Central memory CD8-positive, alpha-beta T cell (primary cell): ENCODE data around the gene ST6GAL2.

Experiments
- ATAC-seq: fragments of 150-1000 bp; cut with Tn5 transposase; replicated peaks from 2 replicates; pipeline ENCODE4 v1.10.0; 2022; ENCODE audit warnings: mild to moderate bottlenecking, moderate FRiP score, moderate number of reproducible peaks; ENCODE audit not compliant: poor library complexity, severe bottlenecking; ENCODE audit errors: extremely low read depth
- DNase-seq, 2 donors: peaks; one replicate each; pipeline ENCODE4 v3.0.0; 2021; ENCODE audit warnings: low spot score in 2 of 2
- H3K27ac Mint-ChIP-seq: one replicate; pipeline ENCODE4 v1.8.0; 2022; ENCODE audit warnings: low read depth, mild to moderate bottlenecking, moderate library complexity, mixed read lengths
- H3K27me3 Mint-ChIP-seq: one replicate; pipeline ENCODE4 v1.8.0; 2022; ENCODE audit warnings: mixed read lengths
- H3K36me3 Mint-ChIP-seq: one replicate; pipeline ENCODE4 v1.8.0; 2022; ENCODE audit warnings: mild to moderate bottlenecking, moderate library complexity, mixed read lengths; ENCODE audit not compliant: insufficient read depth
- H3K4me1 Mint-ChIP-seq: one replicate; pipeline ENCODE4 v1.8.0; 2022; ENCODE audit warnings: mixed read lengths
- H3K4me3 Mint-ChIP-seq: one replicate; pipeline ENCODE4 v1.8.0; 2022; ENCODE audit warnings: mild to moderate bottlenecking, moderate library complexity, mixed read lengths
- H3K9me3 Mint-ChIP-seq: one replicate; pipeline ENCODE4 v1.8.0; 2022; ENCODE audit warnings: mixed read lengths

Gene ST6GAL2

DNA sequence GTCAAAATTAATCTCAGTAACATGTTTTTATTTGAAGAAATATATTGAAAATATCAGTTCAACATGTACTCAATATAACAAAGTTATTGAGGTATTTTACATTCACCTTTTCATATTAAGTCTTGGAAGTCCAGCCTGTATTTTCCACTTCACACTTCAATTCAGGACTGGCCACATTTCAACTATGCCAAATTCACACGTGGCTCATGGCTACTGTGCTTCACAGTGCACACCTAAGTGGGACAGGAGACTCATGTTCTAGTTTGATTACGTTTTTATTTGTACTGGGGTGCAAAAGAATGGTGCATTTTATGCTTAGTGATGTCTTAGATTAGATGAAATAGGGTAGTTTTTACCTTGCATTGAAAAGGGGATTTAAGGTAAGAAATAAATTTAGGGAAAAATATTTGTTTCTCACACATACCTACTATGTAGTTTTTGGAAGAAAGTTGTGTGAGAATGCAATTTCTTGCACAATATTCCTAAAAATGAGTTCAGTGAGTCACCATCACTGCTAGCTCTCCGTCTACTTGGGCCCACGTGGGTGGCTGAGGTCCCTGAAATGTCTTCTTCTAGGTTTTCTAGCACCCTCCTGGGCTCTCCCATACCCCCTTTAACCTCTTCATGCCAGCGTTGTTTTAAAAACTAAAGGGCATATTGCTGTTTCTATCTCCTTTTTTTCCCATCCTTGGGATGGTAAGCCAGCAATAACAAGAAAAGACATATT is 87.0 kb downstream of the ST6GAL2 start:
- DNase-seq (no peak), ATAC-seq (no peak)
- no peak overlapping the region for H3K27ac Mint-ChIP-seq
- peaks cover 5% of the 10 kb centered on the region for H3K9me3 Mint-ChIP-seq
- H3K36me3 Mint-ChIP-seq, result no peaks in the 10 kb centered on the region
- no peak overlapping the region for H3K4me3 Mint-ChIP-seq
- H3K4me1 Mint-ChIP-seq, result no peaks in the 10 kb centered on the region
- no peaks in the 10 kb centered on the region for H3K27me3 Mint-ChIP-seq

DNA sequence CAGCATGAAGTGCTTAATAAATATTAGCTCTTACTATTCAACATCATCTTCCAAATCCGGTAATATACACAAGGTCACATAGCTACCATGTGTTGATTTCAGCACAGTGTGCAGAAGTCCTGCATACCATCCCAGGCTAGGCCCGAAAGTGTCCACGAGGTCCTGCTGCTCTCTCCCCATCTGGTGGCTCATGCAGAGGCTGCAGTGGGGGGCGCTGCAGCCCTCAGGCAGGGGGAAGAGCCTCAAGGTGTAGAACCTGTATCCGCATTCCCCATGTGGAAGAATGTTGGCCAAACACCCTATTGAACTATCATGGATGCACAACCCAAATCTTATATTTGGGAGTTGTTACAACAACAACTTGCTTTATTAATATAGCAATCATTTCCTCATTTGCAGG is 88.5 kb downstream of the ST6GAL2 start:
- Mint-ChIP-seq H3K36me3 (no peaks in the 10 kb centered on the region), H3K9me3 (peaks cover 9% of the 10 kb centered on the region), H3K27ac (no peak overlapping the region), H3K4me3 (no peak overlapping the region), H3K27me3 (no peaks in the 10 kb centered on the region), H3K4me1 (no peaks in the 10 kb centered on the region)
- no peak for ATAC-seq
- no peak for DNase-seq

DNA sequence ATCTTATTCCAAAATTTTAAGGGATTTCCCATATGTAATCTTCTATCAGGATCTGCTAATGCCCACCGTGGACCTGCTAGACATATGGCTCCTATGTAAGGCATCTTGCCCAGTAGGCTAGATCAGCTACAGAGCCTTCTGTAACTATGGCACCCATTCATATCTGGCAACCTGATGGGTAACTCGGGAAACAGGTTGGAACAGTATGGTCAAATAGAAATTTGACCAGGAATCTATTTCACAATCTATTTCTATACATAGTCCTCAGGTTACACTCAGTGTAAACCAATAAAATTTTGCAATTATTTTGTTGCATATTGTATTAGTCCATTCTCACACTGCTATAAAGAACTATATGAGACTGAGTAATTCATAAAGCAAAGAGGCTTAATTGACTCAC is 93.3 kb downstream of the ST6GAL2 start:
- Mint-ChIP-seq H3K27me3 (peaks cover 9% of the 10 kb centered on the region), H3K36me3 (no peaks in the 10 kb centered on the region), H3K4me3 (no peak overlapping the region), H3K9me3 (peaks cover 22% of the 10 kb centered on the region), H3K27ac (no peak overlapping the region), H3K4me1 (no peaks in the 10 kb centered on the region)
- ATAC-seq (no peak), DNase-seq (no peak)

DNA sequence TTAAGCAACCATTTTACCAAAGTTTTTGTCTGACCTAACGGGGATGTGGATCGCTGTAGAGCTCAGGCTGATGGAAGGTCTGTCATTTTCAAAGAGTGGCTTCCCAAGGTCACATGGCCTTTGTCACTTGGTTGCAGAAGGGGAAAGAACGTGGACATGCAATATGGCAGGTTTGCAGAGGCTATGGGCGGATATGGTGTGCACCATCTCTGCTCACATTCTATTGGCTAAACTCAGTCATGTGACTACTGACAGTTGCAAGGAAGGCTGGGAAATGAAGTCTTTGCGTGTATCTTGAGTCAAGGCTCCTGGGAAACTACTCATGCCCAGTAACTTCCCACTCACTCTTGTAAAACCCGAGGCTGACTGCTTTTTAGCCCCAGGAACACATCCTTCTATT is 96.8 kb downstream of the ST6GAL2 start:
- ATAC-seq (no peak), DNase-seq (no peak)
- Mint-ChIP-seq H3K4me3 (no peak overlapping the region), H3K4me1 (no peaks in the 10 kb centered on the region), H3K36me3 (no peaks in the 10 kb centered on the region), H3K27me3 (peaks cover 19% of the 10 kb centered on the region), H3K27ac (no peak overlapping the region), H3K9me3 (peaks cover 26% of the 10 kb centered on the region)

DNA sequence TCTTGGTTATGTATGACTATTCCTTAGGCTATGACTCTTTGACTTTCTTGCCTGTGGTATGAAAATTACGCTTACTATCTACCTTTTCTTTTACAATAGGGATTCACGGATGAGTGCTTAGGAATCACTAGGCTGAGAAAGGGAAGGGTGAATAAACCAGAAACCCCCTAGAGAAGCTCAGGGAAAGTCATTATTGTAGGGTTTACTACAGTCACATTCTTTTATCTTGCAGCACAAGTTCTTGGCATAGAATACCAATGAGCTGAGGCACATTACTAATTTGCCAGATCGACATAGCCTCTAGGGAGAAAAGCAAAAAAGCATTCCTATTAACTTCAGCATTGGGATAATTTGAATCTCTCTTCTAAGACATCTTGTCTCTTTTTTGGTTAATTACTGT is 103.3 kb downstream of the ST6GAL2 start:
- no peak for DNase-seq
- H3K4me3 Mint-ChIP-seq, result no peak overlapping the region
- H3K27me3 Mint-ChIP-seq, result peaks cover 10% of the 10 kb centered on the region
- H3K27ac Mint-ChIP-seq, result no peak overlapping the region
- no peaks in the 10 kb centered on the region for H3K4me1 Mint-ChIP-seq
- no peaks in the 10 kb centered on the region for H3K36me3 Mint-ChIP-seq
- peaks cover 18% of the 10 kb centered on the region for H3K9me3 Mint-ChIP-seq
- ATAC-seq, result no peak

DNA sequence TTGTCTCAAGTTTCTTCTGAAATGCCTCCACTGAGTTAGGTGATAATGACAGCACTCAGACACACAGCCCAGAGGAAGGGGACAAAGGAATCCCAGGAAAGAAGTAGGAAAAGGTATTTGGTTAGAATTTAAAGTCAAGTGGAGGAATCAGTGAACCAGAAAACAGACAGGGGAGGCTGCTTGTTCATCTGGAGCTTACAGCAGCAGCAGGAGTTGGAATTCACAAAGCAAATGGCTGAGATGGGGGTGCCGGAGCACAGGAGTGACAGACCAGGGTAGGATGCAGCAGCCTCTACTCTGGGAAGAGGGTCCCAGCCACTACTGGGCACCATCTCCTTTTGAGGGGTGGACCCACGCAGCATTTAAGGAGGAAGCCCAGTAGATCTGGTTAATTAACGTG is 104.8 kb downstream of the ST6GAL2 start:
- Mint-ChIP-seq H3K27ac (no peak overlapping the region), H3K9me3 (peaks cover 17% of the 10 kb centered on the region), H3K4me3 (no peak overlapping the region), H3K36me3 (no peaks in the 10 kb centered on the region), H3K27me3 (peaks cover 4% of the 10 kb centered on the region), H3K4me1 (no peaks in the 10 kb centered on the region)
- DNase-seq, result no peak
- no peak for ATAC-seq

DNA sequence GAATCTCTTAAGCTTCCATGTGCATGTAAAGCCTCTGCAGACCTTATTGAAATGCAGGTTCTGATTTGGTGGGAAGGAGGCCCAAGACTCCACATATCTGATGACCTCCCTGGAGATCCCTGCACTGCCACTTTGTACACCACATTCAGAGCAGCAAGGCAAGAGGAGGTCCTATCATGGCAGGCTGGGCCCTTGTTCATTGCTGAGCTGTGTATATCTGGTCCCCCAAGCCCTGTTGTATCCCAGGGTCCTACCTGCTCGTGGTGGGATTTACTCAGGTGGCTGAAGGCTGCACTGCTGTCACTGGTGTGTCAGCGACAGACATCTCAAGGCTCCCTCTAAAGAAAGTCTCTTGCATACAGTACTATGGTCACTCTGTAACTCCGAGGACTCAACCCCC is 114.2 kb downstream of the ST6GAL2 start:
- Mint-ChIP-seq H3K4me3 (no peak overlapping the region), H3K27ac (no peak overlapping the region), H3K36me3 (no peaks in the 10 kb centered on the region), H3K9me3 (peaks cover 8% of the 10 kb centered on the region), H3K27me3 (peaks cover 20% of the 10 kb centered on the region), H3K4me1 (no peaks in the 10 kb centered on the region)
- DNase-seq, result no peak
- ATAC-seq, result no peak

DNA sequence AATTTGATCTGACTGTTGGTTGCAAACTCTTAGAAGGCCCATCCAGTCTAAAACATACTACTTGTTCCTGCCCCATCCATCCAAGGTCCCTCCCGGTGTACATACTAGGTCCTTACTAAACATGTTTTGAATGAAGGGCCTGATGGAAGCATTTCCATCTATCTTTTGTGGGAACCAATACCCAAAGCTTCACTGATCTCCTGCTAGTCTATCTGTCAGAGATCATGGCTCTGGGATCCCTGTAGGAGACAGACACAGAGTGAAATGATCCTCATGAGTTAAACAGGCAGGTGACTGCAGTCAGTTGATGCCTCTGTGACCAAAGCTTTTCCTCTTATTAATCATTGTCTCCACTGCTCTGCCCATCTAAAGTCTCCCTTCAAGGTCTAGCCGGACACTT is 115.0 kb downstream of the ST6GAL2 start:
- no peak for ATAC-seq
- Mint-ChIP-seq H3K4me3 (no peak overlapping the region), H3K36me3 (no peaks in the 10 kb centered on the region), H3K27ac (no peak overlapping the region), H3K27me3 (peaks cover 20% of the 10 kb centered on the region), H3K9me3 (peaks cover 8% of the 10 kb centered on the region), H3K4me1 (no peaks in the 10 kb centered on the region)
- DNase-seq, result no peak

DNA sequence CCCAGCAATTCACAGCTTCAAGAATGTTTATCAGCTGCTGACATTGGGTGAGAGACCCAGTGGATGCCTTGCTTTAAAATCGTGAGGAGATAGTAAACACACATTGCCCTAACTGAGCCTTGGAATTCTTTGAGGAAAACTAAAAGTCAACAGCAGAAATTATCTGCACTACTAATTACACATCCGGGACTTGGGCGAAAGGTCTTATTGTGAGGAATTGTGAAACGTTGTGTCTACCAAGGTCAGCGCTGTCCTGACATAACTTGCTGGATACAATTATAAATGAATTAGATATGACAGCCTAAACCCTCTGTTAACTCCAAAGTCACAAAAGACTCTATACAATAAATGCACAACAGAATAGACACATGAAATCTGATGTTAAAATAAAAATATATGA is 121.4 kb downstream of the ST6GAL2 start:
- Mint-ChIP-seq H3K9me3 (no peaks in the 10 kb centered on the region), H3K27ac (no peak overlapping the region), H3K4me1 (no peaks in the 10 kb centered on the region), H3K36me3 (no peaks in the 10 kb centered on the region), H3K27me3 (no peaks in the 10 kb centered on the region), H3K4me3 (no peak overlapping the region)
- DNase-seq (no peak), ATAC-seq (no peak)

DNA sequence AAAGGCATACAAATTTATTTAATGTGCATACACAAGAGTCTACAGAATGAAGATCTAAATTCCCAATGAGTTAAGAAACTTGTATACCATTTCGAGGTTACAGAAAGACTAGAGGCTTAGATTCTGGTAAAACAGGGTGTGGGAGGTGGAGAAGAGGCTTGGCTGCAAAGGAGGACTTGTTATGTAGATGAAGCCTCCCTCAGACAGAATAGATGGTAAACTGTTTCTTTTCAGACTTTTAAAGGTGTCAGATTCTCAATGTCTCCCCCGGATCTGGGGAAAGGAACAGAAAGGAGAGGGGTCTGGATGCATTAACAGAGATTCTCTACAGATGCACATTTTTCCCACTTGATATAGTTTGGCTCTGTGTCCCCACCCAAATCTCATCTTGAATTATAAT is 126.0 kb downstream of the ST6GAL2 start:
- no peaks in the 10 kb centered on the region for H3K4me1 Mint-ChIP-seq
- peaks cover 2% of the 10 kb centered on the region for H3K36me3 Mint-ChIP-seq
- no peaks in the 10 kb centered on the region for H3K9me3 Mint-ChIP-seq
- no peak for DNase-seq
- no peak for ATAC-seq
- H3K27me3 Mint-ChIP-seq, result no peaks in the 10 kb centered on the region
- H3K4me3 Mint-ChIP-seq, result no peak overlapping the region
- no peak overlapping the region for H3K27ac Mint-ChIP-seq

DNA sequence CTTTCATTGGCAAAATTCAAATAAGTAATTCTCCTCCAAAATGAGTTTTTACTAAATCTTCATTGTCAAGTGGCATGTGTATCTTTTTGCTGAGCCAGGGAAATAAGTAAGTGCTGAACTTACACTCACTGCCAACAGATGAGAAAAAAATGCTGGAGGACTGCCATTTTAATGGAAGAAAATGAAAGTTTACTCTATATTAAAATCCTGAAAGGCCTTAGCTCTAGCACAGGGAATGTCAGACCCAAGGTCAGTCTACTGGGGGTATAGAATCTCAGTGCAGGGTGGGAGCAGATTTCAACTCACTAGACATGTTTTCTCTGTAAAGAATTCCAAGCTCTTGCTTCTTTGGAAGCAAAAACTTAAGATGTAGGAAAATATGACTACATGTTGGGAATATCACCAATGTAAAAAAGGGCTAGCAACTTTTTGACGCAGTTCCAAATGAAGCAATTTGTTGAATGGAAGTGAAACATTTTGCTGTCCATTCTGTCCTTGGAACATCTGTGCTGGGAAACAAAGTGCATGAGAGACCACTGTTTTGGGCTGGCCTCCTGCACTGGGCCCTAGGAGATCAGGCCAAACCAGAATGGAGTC is 127.0 kb downstream of the ST6GAL2 start:
- DNase-seq (no peak), ATAC-seq (no peak)
- H3K4me3 Mint-ChIP-seq, result no peak overlapping the region
- no peak overlapping the region for H3K27ac Mint-ChIP-seq
- peaks cover 2% of the 10 kb centered on the region for H3K36me3 Mint-ChIP-seq
- no peaks in the 10 kb centered on the region for H3K4me1 Mint-ChIP-seq
- no peaks in the 10 kb centered on the region for H3K27me3 Mint-ChIP-seq
- no peaks in the 10 kb centered on the region for H3K9me3 Mint-ChIP-seq
